HL-60/S4 treated with phorbol 12-myristate 13-acetate at 8.2 ng/mL for 4 days and 3 days (cell line): ENCODE results near the gene CCDC63.
"Not testable (repeated sequence)": the region's sequence is repeated elsewhere in the genome, so short reads cannot be mapped to it uniquely, and the experiment has no call there.

Experiments used
- in situ Hi-C: fragments of 300-500 bp; cut with MboI; formaldehyde crosslinking; loops from 2 replicates; pipeline ENCODE4 v1.15.0; 2022; ENCODE audit warnings: low sequenced_read_pairs

The CCDC63 gene

GRCh38 chr12:110941391-110941790 lies 94.6 kb downstream of the CCDC63 start:
- in situ Hi-C loops = no loop called here

GRCh38 chr12:110943373-110943772 lies 96.6 kb downstream of the CCDC63 start:
- in situ Hi-C loops = no loop called here

- in situ Hi-C loops = no loop called here
Observed at GRCh38 chr12:110948041-110948440, 101.3 kb downstream of the CCDC63 start.

GRCh38 chr12:110950466-110950865 lies 103.7 kb downstream of the CCDC63 start:
- in situ Hi-C loops = not testable (repeated sequence)

- in situ Hi-C loops = not testable (repeated sequence)
Observed at GRCh38 chr12:110950867-110951266, 104.1 kb downstream of the CCDC63 start.
